HG03378 (cell line): ENCODE measurements around the gene ADGRG3.
A peak's percentile ranks its signal among the peaks of the same experiment; 100 is the strongest.

Experiments
- ATAC-seq: cut with Tn5 transposase; IDR thresholded peaks from one replicate; pipeline ENCODE4 v1.9.1; 2021; ENCODE audit warnings: mild to moderate bottlenecking, moderate library complexity; ENCODE audit not compliant: unreplicated experiment

Gene ADGRG3

DNA sequence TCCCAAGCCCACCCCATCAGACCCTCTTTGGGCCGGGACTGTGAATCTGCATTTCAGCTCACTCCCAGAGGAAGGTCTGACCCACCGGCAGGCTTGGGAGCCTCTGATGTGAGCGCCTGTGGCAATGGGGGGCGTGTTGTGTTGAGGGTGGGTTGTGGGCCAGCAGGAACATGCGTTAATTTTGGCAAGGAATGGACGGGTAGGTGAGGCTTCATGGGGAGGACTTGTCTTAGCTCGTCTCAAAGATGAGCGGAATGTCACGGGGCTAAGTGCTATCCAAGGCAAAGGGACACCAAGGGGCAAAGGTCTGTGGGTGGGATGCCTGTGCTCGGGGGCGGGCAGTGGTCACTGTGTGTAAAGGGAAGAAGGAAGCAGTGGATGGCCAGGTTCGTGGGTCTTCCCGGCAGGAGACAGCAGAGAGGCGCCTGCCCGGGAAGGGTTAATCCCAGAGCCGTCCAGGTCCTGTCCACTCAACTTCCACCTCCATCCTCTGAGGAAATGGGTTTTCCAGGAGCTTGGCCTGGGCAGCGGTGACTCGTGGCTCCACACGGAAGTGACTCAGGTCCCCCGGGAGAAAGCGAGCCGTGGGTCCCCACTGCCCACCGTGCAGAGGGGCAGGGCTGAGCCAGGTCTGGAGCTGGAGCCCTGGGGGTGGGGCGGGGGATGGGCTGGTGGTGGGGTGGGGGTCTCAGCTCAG lies 22.3 kb upstream of the ADGRG3 start:
- ATAC-seq, result no peak

DNA sequence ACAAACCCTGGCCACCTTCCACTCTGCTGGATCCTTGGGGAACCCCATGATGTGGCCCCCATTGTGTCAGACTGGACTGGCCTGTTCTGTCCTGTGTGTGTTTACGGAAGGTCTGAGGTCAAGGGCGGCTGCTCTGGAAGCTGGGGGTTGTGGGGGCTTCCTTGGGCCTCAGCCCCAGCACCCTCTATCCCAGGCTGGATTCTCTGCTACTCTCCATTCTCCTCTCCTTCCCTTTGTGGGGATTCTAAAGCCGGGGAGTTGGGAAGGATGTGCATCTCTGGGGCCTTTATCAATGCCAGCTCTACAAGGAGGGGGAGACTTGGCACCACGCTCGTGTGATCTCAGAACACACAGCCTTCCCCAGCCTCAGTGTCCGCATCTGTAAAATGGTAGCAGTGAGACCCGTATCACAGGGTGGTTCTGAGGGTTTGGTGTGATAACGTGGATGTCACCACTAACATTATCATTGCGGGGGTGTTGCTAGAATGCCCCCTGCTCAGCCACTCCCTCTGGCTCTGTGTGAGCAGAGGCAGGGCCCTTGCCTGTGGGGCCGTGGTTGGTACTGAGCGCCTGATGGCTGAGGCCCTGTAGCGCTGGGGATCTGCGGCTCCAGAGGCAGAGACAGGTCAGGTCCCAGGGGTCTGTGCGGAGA lies 21.6 kb upstream of the ADGRG3 start:
- ATAC-seq, result no peak

DNA sequence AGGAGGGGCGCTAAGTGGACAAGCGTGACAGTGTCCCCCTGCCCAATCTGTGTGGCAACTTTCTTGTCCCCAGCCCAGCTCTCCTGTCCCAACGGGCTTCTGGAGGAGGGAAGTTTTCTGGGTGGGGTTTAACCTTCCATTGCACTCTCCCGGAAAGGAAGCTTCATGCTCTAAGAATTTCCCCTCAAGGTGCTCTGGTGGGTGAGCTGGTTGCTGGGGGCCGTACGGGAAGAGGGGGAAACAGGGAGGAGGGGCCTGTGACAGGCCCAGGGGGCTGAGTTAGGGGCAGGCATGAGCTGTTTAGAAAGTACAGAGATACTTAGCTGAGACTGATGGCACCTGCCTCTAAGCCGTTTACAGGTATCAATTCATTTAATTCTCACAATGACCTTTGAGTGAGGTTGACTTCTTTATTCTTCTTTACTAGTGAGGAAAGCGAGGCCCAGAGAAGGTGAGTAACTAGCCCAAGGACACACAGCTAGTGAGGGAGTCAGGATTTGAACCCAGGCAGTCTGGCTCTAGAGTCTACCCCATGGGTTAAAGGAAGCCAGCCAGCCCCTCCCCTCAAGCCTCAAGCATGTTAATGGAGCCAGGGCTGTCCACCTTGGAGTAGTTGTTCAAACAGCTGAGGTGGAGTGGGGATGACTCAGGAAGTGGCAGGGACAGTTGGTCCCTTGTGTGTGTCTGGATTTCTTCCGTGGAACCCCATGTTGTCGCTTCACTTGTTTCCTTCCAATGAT lies 20.8 kb upstream of the ADGRG3 start:
- no peak for ATAC-seq

DNA sequence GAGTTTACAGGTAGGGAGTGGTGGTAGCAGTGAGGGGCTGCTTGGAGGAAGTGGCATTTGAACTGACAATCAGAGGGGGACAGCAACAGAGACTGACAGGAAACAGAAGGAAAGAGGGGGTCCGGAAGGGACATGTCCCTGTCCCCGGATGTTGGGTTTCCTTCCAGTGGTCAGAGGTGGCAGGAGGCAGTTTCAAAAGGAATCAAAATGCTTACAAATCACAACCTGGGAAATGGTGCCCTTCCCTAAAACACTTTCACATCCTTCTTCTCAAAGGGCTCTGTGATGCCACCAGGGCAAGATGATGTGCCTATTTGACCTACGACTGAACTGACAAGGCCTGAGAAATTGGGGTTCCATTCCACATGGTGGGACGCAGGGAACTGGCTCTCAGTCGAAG lies 20.0 kb upstream of the ADGRG3 start:
- no peak for ATAC-seq

DNA sequence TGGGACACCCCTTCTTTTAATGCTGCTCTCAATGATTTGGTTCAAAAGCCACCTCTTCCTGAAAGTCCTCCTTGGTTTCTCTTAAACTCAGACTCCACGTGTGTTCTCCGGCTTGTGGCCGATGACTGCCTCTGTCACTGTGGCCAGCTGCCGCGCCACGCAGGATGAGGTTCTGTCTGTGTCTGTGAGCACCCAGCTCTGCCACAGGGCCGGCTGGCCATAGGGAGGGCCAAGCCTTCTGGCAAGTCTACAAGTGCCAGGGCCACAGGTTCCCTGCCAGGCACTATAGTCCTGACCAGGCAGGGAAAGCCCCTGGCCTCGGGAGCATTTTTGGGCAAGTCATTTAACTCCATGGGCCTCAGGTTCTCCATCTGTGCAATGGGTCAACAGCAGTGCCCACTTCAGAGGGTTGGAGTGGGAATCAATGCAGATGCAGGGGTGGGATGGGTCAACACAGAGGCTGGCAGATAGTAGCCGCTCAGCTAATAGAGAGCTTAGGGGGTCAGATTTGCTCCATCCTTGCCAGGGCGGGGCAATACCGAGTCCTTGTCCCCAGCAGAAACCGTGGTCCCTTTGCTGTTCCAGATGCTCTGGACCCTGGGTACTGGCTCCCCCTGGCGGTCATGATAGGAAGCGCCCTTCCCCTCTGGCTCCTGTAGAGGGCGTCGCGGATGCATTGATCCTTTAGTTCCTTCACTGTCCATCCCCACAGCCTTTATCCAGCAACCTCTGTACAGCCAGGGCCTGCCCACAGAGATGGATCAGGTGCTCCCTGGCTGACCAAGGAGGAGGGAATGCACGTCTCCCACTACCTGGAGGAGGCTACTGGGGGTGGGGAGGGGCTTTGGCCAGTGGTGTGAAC lies 19.3 kb upstream of the ADGRG3 start:
- ATAC-seq, result peak; percentile 68

DNA sequence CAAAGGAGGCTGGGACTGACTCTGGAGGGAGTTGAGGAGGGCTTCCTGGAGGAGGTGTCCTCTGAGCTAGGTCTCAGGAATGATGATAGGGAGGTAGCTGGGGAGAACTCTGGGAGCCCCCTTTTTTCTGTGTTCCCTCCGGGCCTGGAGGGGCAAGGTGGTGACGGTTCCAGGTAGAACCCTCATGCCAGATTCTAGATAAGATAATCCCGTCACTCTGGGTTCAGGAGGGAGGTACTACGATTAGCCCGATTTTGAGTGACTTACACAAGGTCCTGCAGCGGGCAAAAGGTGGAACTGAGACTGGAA lies 18.7 kb upstream of the ADGRG3 start:
- no peak for ATAC-seq

DNA sequence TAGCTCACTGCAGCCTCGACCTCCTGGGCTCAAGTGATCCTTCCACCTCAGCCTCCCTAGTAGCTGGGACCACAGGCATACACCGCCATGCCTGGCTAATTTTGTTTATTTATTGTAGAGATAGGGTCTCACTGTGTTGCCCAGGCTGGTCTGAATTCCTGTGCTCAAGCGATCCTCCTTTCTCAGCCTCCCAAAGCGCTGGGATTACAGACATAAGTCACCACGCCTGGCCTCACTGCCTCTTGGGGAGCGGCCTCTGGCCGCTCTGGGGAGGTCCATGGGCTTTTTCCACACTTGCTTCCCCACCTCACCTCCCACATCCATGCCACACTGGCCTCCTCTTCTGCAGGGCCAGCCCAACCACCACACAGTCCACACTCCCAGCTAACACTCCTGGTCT lies 18.3 kb upstream of the ADGRG3 start:
- no peak for ATAC-seq

DNA sequence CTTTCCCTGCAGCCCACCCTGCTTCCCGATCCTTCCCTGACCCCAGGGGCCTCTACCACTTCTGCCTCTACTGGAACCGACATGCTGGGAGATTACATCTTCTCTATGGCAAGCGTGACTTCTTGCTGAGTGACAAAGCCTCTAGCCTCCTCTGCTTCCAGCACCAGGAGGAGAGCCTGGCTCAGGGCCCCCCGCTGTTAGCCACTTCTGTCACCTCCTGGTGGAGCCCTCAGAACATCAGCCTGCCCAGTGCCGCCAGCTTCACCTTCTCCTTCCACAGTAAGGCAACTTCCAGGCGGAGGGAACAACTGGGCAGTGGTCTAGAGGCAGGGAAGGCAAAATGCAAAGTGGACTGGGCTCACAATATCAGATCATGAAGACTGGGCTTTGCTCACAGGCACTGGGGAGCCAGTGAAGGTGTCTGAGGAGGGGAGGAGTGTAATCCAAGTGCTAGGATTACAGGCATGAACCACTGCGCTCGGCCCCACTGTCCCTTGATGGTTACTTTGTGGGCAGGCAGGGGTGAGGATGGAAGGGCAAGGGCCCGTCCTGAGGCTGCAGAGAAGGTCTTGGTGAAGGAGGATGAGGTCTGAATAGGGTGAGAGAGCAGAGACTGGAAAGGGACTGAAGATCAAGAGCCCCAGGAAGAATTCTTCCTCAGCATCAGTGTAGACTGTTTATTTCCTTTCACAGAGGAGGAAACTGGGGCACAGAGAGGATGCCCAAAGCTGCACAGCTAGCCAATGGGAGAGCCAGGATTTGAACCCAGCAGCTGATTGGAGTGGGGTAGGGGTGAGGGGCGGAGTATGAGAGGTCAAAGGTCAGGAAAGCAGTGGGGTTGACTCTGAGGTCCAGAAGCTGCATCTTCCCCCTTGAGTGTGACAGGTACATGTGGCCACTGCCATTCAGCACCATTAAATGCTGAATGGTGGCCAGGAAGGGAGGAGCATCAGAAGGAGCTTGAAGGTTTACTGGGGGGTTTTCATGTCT lies 16.5 kb upstream of the ADGRG3 start:
- no peak for ATAC-seq

DNA sequence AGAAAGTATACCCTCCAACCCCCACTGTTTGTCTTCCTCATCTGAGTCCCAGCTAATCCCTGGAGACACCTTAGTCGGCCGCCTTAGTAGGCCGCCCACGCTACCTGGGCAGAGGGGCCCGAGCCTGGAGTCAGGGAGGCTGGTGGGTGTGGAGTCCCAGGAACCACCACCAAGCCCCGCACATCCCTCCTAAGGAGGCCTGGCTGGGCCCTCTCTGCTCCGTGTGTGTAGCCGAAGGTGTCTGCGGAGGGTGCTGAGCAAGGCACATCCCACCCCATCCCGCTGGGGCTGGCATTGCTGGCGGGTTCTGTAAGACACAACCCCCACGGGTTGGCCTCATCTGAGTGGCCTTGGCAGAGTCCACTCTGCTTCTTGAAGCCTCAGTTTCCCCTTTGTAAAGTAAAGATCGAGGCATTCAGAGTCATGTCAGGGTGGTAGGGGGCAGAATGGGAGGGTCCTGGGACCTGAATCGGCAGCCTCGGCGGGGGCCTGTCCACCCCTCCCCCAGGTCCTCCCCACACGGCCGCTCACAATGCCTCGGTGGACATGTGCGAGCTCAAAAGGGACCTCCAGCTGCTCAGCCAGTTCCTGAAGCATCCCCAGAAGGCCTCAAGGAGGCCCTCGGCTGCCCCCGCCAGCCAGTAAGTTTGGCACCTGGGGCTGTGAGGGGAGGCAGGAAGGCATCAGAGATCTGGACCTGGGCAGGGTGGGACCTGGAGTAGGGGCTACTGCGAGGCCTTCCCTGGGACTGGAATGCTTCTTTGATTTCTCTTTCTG lies 15.2 kb upstream of the ADGRG3 start:
- no peak for ATAC-seq

DNA sequence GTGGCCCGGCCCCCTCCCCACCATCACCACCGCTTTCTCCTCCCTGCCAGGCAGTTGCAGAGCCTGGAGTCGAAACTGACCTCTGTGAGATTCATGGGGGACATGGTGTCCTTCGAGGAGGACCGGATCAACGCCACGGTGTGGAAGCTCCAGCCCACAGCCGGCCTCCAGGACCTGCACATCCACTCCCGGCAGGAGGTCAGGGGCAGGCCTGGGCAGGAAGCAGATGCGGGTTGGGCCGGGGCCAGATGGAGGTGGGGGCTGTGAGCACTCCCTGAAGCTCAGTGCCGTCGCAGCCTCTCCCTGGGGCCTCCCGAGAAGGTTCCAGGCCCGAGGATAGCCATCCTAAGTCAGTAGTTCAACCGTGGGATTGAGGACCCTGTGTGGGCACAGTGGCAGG lies 14.2 kb upstream of the ADGRG3 start:
- no peak for ATAC-seq

DNA sequence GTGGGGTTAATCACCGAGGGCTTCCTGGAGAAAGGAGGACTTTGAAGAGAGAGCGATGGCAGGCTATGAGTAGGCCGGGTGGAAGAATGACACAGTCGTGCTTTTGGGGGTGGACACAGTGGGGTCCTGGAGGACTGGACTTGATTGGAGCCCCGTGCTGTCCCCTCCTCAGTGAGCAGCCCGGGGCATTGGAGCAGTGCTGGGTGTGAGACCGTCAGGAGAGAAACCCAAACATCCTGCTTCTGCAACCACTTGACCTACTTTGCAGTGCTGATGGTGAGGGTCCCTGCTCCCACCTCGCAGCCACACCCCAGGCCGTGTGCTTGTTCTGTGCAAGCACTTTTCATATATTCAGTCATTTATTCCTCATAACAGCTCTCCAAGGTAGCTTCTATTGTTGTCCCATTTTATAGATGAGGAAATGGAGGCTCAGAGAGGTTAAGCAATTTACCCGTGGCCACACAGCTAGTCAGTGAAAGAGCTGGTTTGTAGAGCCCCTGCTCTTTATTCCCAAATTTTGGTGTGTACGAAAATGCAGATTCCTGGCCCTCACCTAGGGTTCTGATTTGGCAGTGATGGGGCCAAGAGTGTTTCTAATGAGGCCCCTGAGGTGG lies 11.7 kb upstream of the ADGRG3 start:
- ATAC-seq, result no peak

DNA sequence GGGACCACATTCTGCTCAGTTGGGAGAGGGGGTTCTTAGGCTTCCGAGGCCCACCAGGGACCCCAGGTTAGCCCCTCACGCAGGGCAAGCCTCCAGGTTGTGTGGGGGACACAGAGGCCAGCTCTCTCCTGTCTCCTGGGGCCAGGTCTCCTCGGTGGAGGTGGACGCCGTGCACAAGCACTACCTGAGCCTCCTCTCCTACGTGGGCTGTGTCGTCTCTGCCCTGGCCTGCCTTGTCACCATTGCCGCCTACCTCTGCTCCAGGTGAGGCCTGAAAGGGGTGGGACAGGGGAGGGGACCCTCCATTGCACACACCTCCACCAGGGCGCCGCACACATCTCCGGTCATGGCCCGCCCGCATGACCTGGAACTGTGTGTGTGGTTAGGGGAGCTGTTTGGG lies 10.9 kb upstream of the ADGRG3 start:
- no peak for ATAC-seq

DNA sequence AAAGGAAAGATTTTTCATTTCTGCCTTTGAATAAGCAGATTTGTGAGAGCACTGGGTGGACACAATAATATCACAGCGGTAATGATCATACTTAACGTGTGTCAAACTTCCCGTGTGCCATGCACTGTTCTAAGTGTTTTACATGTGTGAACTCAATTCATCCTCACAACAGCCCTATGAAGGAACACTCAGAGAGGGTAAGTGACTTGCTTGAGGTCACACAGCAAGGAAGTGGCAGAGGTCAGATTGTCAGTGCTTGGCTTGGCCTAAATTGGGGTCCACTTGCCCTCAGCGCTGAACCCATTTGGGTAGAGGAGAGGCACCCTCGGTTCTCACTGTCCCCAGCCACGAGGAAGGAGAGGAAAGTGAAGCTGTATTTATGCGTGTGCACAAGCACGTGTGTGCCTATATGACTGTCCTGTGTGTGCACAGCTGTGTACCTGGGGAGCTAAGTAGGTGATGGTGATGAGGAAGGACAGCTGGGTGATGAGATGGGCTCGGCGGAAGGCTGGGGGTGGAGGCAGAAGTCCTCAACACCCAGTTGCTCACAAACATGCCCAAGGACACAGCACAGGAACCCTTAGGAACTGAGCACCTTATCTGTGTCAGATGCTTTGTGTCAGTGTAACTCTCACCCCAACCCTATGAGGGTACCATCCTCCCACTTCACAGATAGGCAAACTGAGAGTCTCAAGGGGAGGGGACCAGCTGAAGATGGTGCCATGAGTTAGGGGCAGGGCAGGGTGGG lies 9.8 kb upstream of the ADGRG3 start:
- no peak for ATAC-seq

DNA sequence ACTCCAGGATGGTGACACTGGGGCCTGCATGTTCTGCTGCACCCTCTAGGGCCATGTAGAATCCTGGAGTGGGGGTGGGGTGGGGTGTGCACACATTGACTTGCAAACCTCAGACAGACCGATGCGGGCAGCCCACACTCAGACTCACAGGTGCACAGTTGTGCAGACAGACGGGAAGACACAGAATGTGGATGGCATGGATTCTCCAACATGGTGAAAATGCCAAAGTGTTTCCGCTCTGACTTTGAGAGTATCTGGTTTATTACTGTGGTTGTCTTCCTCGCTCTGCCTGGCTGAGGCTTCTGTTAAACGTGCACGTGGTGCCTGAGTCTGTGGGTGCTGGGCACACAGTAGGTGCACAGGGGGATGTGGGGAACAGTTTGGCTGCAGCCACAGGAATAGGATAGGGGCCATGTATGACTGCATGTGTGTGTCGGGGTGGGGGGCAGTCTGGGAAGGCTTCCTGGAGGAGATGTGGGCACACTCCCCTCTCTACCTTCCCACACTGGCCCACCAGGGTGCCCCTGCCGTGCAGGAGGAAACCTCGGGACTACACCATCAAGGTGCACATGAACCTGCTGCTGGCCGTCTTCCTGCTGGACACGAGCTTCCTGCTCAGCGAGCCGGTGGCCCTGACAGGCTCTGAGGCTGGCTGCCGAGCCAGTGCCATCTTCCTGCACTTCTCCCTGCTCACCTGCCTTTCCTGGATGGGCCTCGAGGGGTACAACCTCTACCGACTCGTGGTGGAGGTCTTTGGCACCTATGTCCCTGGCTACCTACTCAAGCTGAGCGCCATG lies 9.0 kb upstream of the ADGRG3 start:
- ATAC-seq, result no peak

DNA sequence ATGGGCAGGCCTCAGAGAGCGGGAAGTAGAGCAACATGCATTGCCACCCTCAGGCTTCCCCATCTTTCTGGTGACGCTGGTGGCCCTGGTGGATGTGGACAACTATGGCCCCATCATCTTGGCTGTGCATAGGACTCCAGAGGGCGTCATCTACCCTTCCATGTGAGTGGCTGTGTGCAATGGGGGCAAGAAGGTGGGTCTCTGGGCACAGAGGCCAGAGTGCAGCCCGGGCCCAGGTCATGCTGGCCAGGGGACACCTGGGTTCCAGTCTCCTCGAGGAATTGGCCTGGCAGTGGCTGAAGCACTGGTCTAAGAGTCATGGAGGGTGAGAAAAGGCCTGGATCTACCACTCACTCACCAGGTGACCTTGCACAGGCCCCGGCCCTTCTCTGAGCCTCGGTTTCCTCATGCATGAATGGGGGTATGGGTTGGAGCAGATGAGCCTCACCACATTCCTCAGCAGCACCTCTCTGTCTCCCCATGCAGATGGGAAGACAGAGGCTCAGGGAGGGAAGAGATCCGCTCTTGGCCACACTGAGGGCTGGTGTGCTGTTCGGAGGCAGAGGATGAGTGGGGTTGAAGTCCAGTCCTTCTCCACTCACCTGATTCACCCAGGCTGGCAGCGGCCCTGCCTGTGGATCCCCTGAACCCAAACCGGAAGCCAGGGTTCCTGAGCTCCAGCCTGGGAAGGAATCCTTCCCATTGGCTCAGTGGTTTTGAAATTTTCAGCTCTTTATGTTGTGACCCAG lies 7.2 kb upstream of the ADGRG3 start:
- ATAC-seq, result no peak

DNA sequence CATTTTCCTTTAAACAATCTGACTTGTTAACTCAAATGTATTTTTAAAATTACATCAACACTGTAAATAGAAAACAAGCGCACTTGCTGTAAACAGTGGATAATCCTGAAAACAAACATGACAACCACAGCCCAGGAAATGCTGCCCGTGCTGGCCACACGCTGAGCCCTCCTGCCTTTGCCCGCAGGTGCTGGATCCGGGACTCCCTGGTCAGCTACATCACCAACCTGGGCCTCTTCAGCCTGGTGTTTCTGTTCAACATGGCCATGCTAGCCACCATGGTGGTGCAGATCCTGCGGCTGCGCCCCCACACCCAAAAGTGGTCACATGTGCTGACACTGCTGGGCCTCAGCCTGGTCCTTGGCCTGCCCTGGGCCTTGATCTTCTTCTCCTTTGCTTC lies 6.6 kb upstream of the ADGRG3 start:
- ATAC-seq, result no peak
